Measurements from ENCODE around the gene TBC1D24.

DNA sequence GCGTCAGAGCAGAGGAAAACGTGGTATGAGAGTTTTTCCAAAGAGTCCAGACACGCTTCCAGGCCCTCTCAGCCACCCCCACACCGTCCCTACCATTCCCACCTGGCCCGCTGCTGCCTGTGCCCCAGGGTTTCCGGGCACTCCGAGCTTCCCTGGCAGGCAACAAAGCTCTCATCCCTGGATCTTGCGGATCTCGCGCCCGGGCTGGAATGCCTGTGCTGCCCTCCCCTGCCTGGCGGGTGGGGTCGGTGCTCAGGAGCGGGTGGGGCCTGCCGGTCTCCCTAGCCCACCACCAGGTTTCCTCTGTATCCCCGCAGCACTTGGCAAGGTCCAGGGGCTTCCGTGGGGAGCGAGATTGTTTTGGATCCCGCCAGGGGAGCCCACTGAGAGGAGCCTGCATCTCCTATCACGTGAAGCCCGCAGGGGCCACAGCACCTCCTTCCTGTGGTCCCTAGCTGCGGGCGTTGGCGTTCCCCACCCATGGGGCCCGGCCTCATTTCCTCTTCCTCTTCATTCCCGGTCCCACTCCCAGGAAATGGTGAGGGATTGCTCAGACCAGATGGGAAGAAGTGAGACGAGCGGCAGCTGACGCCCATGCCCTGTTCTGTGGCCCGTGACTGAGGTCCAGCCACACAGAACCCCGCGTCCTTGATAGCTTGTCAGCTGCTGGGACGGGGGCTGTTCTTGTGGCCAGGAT is 11.0 kb downstream of the TBC1D24 start:
- TF ChIP-seq, protein P1, sequence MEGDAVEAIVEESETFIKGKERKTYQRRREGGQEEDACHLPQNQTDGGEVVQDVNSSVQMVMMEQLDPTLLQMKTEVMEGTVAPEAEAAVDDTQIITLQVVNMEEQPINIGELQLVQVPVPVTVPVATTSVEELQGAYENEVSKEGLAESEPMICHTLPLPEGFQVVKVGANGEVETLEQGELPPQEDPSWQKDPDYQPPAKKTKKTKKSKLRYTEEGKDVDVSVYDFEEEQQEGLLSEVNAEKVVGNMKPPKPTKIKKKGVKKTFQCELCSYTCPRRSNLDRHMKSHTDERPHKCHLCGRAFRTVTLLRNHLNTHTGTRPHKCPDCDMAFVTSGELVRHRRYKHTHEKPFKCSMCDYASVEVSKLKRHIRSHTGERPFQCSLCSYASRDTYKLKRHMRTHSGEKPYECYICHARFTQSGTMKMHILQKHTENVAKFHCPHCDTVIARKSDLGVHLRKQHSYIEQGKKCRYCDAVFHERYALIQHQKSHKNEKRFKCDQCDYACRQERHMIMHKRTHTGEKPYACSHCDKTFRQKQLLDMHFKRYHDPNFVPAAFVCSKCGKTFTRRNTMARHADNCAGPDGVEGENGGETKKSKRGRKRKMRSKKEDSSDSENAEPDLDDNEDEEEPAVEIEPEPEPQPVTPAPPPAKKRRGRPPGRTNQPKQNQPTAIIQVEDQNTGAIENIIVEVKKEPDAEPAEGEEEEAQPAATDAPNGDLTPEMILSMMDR (IDR thresholded peaks at IDR 0.05 in 2 of 3, conservative IDR thresholded peaks at IDR 0.05 in 1 of 3; ENCODE audit: insufficient read depth in 2 of 3, low read depth in 1 of 3, low read length in 3 of 3) = no peak
- TF ChIP-seq LARP7 (IDR thresholded peaks at IDR 0.05) (no peak), RBFOX2 (IDR thresholded peaks at IDR 0.05; ENCODE audit: low read depth, low read length) (no peak), SIRT6 (IDR thresholded peaks at IDR 0.05; ENCODE audit: low read depth, low read length) (no peak)
- TF ChIP-seq, protein P2, sequence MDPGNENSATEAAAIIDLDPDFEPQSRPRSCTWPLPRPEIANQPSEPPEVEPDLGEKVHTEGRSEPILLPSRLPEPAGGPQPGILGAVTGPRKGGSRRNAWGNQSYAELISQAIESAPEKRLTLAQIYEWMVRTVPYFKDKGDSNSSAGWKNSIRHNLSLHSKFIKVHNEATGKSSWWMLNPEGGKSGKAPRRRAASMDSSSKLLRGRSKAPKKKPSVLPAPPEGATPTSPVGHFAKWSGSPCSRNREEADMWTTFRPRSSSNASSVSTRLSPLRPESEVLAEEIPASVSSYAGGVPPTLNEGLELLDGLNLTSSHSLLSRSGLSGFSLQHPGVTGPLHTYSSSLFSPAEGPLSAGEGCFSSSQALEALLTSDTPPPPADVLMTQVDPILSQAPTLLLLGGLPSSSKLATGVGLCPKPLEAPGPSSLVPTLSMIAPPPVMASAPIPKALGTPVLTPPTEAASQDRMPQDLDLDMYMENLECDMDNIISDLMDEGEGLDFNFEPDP (CRISPR knock-in tag; IDR thresholded peaks at IDR 0.05) = no peak
